GM23248 (cell line): ENCODE results near the gene CC2D1B. TPM values are rescaled to one million over a fixed set of nuclear protein-coding genes. Genes with fewer than 3 reads are reported as not detected.

ENCODE experiments used
- DNase-seq: peaks from one replicate; pipeline ENCODE4 v3.0.0-alpha.2; 2015
- H2AFZ ChIP-seq: fragments of 200-600 bp; sonication (generic); 2 replicates; pipeline ENCODE4 v1.6.1; 2016; ENCODE audit warnings: antibody characterized with exemption
- H3F3A ChIP-seq: fragments of 200-600 bp; sonication (generic); 2 replicates; pipeline ENCODE4 v1.6.1; 2016; ENCODE audit warnings: mild to moderate bottlenecking, antibody characterized with exemption, mixed run types; ENCODE audit not compliant: insufficient read depth
- H3K27ac ChIP-seq: fragments of 200-600 bp; sonication (generic); 2 replicates; pipeline ENCODE4 v1.5.1; 2016; ENCODE audit warnings: mild to moderate bottlenecking
- H3K27me3 ChIP-seq: fragments of 200-600 bp; sonication (generic); replicated peaks from 2 replicates; pipeline ENCODE4 v1.6.1; 2016; ENCODE audit warnings: mild to moderate bottlenecking; ENCODE audit not compliant: insufficient read depth
- H3K36me3 ChIP-seq: fragments of 200-600 bp; sonication (generic); 2 replicates; pipeline ENCODE4 v1.6.1; 2016; ENCODE audit warnings: low read depth, mild to moderate bottlenecking
- H3K4me1 ChIP-seq: fragments of 200-600 bp; sonication (generic); 2 replicates; pipeline ENCODE4 v1.6.1; 2016; ENCODE audit warnings: mild to moderate bottlenecking; ENCODE audit not compliant: insufficient read depth
- H3K4me2 ChIP-seq: fragments of 200-600 bp; sonication (generic); one replicate; pipeline ENCODE4 v1.6.1; 2016; ENCODE audit warnings: mild to moderate bottlenecking; ENCODE audit not compliant: unreplicated experiment
- H3K4me3 ChIP-seq: fragments of 200-600 bp; sonication (generic); 2 replicates; pipeline ENCODE4 v1.5.1; 2016; ENCODE audit warnings: mild to moderate bottlenecking
- H3K79me2 ChIP-seq: fragments of 200-600 bp; sonication (generic); 2 replicates; pipeline ENCODE4 v1.6.1; 2016; ENCODE audit warnings: mild to moderate bottlenecking; ENCODE audit not compliant: insufficient read depth
- H3K9ac ChIP-seq: fragments of 200-600 bp; sonication (generic); 2 replicates; pipeline ENCODE4 v1.6.1; 2016; ENCODE audit warnings: mild to moderate bottlenecking
- H3K9me2 ChIP-seq: fragments of 200-600 bp; sonication (generic); 2 replicates; pipeline ENCODE4 v1.6.1; 2016; ENCODE audit warnings: mixed run types, mild to moderate bottlenecking, moderate library complexity; ENCODE audit not compliant: insufficient read depth
- H3K9me3 ChIP-seq: fragments of 200-600 bp; sonication (generic); one replicate; pipeline ENCODE4 v1.6.1; 2017; ENCODE audit warnings: low read depth
- H4K20me1 ChIP-seq: fragments of 200-600 bp; sonication (generic); 2 replicates; pipeline ENCODE4 v1.6.0; 2016; ENCODE audit not compliant: insufficient read depth
- EZH2 ChIP-seq: fragments of 200-600 bp; sonication (generic); IDR thresholded peaks from 2 replicates; pipeline ENCODE4 v1.6.1; 2018; ENCODE audit warnings: antibody characterized with exemption, mild to moderate bottlenecking; ENCODE audit not compliant: insufficient read depth, poor library complexity, severe bottlenecking
- EZH2phosphoT487 ChIP-seq: fragments of 200-600 bp; sonication (generic); IDR thresholded peaks from 2 replicates; pipeline ENCODE4 v1.6.1; 2018; ENCODE audit warnings: antibody characterized with exemption, moderate library complexity, mild to moderate bottlenecking, low read depth; ENCODE audit not compliant: insufficient read depth
- WGBS, 2 experiments: methylation state at CpG; one replicate each; pipeline ENCODE4 v1.1.6; 2015 to 2017; ENCODE audit warnings: low lambda C conversion rate in 2 of 2, low coverage in 1 of 2; ENCODE audit errors: missing lambda C conversion rate in 2 of 2; 5-methylcytosine and 5-hydroxymethylcytosine counted together
- in situ Hi-C: fragments of 300-500 bp; cut with MboI; formaldehyde crosslinking; loops from 2 replicates; pipeline ENCODE4 v1.15.0; 2020
- polyA plus RNA-seq: library from polyadenylated mRNA; unstranded; fragments of >200 nt; fragmentation: Nextera tagmentation; extraction: Ambion mirVana; gene quantifications from 2 replicates; pipeline ENCODE4 v1.2.1, GENCODE V29; 2016
- total RNA-seq: library from RNA; depleted of rRNA; stranded (reverse); fragments of >200 nt; shearing (Covaris generic); gene quantifications from 2 replicates; pipeline ENCODE4 v1.2.3, GENCODE V29; 2014

Gene CC2D1B
- total and polyA plus RNA-seq, 2 experiments from 2014 or later: 12.6 to 37.2 TPM

DNA sequence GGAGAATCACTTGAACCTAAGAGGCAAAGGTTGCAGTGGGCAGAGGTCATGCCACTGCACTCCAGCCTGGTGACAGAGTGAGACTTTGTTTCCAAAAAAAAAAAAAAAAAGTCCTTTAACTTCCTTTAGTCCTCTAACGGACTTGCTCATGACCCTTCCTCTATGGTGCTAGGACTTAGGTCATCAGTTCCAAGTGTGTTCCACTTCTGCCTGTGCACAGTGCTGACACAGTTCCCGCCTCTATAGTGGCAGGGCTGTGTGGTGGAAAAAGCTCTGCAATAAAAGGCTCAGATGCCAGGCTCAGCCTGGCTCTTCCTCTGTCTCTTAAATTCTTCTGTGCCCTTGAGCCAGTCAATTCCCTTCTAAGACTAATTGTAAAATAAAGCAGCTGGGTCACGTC is 22.0 kb downstream of the CC2D1B start:
- H4K20me1 ChIP-seq: no peaks in the 10 kb centered on the region
- no peak for DNase-seq
- no peaks in the 10 kb centered on the region for H3K9me2 ChIP-seq
- H3K27me3 ChIP-seq: no peaks in the 10 kb centered on the region
- in situ Hi-C loops: no loop called here
- no peaks in the 10 kb centered on the region for H3K4me1 ChIP-seq
- H3K4me3 ChIP-seq: no peak overlapping the region
- no peak for TF ChIP-seq EZH2phosphoT487
- no peaks in the 10 kb centered on the region for H3K79me2 ChIP-seq
- H3K4me2 ChIP-seq: no peak overlapping the region
- H3K9me3 ChIP-seq: no peaks in the 10 kb centered on the region
- H3K36me3 ChIP-seq: no peaks in the 10 kb centered on the region
- H3K9ac ChIP-seq: no peak overlapping the region
- WGBS, 2 experiments: 94 to 97% methylated on average over 3 of the region's 3 CpGs
- H2AFZ ChIP-seq: no peak overlapping the region
- no peaks in the 10 kb centered on the region for H3F3A ChIP-seq
- no peak overlapping the region for H3K27ac ChIP-seq

DNA sequence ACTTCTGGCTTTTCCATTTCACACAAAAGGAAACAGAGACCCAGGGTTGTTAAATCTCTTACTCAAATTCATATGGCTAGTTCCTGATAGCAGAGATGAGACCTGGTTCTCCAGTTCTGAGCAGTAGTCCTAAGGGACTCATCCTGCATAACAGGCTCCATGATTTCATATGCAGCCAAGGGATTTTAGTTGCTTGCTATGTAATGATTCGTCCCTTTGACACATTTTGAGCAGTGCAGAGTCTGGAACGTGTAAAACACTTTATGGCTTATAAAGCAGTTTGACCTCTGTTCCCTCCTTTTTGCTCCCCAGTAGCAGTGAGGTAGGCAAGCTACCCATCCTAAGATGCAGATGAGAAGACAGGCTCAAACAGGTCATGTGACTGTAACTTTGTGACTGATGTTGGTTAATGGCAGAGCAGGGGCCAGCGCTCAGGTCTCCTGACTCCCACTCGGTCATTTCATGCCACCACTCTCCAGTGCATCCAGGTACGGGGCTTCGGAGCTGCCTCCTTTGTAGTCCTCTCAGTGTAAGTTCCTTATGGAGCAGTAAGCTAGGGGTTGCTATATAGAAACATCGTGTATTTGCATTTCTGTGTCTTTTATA is 24.2 kb downstream of the CC2D1B start:
- in situ Hi-C loops: no loop called here
- Histone ChIP-seq H3K27me3 (no peaks in the 10 kb centered on the region), H3K9ac (no peak overlapping the region), H3K9me2 (no peaks in the 10 kb centered on the region), H3K4me3 (no peak overlapping the region), H3K36me3 (0 out of 2 replicates have a peak, but pooled peaks cover 3% of the 10 kb centered on the region), H3K79me2 (no peaks in the 10 kb centered on the region), H3K4me2 (no peak overlapping the region), H2AFZ (no peak overlapping the region), H3K9me3 (no peaks in the 10 kb centered on the region), H3K4me1 (no peaks in the 10 kb centered on the region), H4K20me1 (no peaks in the 10 kb centered on the region), H3K27ac (no peak overlapping the region), H3F3A (no peaks in the 10 kb centered on the region)
- no peak for DNase-seq
- WGBS, 2 experiments: 77 to 88% methylated on average over 6 to 7 of the region's 7 CpGs
- TF ChIP-seq EZH2phosphoT487: no peak
- TF ChIP-seq EZH2: no peak

DNA sequence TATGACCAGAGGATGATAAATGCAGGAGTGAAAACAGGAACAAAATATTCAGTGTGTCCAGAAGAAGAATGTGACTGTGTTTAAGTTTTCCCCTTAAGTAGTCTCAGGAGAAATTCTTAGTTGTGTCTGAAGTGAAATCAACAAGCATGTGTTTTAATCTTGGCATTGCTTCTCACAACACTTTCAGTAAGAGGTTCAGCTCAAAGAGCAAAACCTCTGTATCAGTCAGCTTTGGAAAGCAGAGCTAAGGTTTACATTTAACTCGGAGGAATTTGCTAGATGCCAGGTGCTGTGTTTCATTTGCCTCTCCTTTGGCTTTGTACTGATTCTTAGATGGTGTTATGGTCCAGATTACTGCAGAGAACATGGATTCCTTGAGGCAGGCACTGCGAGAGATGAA is 28.6 kb downstream of the CC2D1B start:
- H2AFZ ChIP-seq: no peak overlapping the region
- H4K20me1 ChIP-seq: no peaks in the 10 kb centered on the region
- 66 to 77% methylated on average over 2 of the region's 2 CpGs for WGBS, 2 experiments
- no peaks in the 10 kb centered on the region for H3F3A ChIP-seq
- H3K9me3 ChIP-seq: no peaks in the 10 kb centered on the region
- no peak overlapping the region for H3K27ac ChIP-seq
- no peaks in the 10 kb centered on the region for H3K27me3 ChIP-seq
- no peaks in the 10 kb centered on the region for H3K4me1 ChIP-seq
- H3K79me2 ChIP-seq: no peaks in the 10 kb centered on the region
- in situ Hi-C loops: no loop called here
- no peak overlapping the region for H3K9ac ChIP-seq
- TF ChIP-seq EZH2phosphoT487: no peak
- no peak for TF ChIP-seq EZH2
- DNase-seq: no peak
- H3K9me2 ChIP-seq: no peaks in the 10 kb centered on the region
- no peak overlapping the region for H3K4me3 ChIP-seq
- no peak overlapping the region for H3K4me2 ChIP-seq
- peaks cover 11% of the 10 kb centered on the region; the same call in 1 of the 2 replicates for H3K36me3 ChIP-seq

DNA sequence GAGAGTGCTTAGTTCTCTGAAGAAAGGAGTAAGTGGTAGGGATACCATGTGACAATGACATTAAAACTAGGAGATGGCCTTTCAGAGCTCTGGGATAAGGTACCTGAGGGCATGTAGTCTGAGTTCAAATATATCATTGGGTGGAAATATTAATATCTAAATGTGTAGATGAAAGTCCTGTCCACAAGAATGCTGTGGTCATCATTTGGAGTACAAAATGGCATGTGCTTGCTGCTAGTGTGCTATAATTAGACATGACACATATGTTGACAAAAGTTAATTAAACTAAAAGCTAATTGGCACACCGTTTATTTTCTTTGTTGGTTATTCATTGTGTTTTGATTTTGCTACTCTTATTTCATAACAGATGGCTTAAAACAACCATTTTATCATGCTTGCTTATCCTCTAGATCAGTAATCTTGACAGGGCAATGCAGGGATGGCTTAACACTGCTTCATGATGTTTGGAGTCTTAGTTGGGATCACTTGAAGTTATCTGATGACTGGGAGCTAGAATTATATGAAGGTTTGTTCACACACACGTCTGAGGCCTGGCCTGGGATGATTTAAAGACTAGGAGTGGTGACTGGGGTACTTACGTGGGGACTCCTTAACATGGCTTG is 31.0 kb downstream of the CC2D1B start:
- Histone ChIP-seq H4K20me1 (no peaks in the 10 kb centered on the region), H3K27me3 (no peaks in the 10 kb centered on the region), H3K9ac (no peak overlapping the region), H3K27ac (no peak overlapping the region), H3K9me3 (no peaks in the 10 kb centered on the region), H3K36me3 (peaks cover 11% of the 10 kb centered on the region; the same call in 1 of the 2 replicates), H3F3A (no peaks in the 10 kb centered on the region), H3K4me1 (no peaks in the 10 kb centered on the region), H3K79me2 (no peaks in the 10 kb centered on the region), H3K4me2 (no peak overlapping the region), H2AFZ (no peak overlapping the region), H3K9me2 (no peaks in the 10 kb centered on the region), H3K4me3 (no peak overlapping the region)
- 62 to 64% methylated on average over 3 of the region's 3 CpGs for WGBS, 2 experiments
- in situ Hi-C loops: no loop called here
- TF ChIP-seq EZH2: no peak
- TF ChIP-seq EZH2phosphoT487: no peak
- no peak for DNase-seq
